GM19035 (cell line): Measurements from ENCODE around the gene CA11.

Experiments
- ATAC-seq: cut with Tn5 transposase; IDR thresholded peaks from one replicate; pipeline ENCODE4 v1.9.1; 2021; ENCODE audit not compliant: unreplicated experiment

Gene CA11

GRCh38 chr19:48595171-48595570 is 50.8 kb downstream of the CA11 start:
- no peak for ATAC-seq

GRCh38 chr19:48591021-48591420 is 55.0 kb downstream of the CA11 start:
- no peak for ATAC-seq

- ATAC-seq = no peak
These were observed 57.2 kb downstream of the CA11 start for GRCh38 chr19:48588670-48589401.
